ENCODE data around the gene PPP2R3B.
"Not testable (repeated sequence)": the region's sequence is repeated elsewhere in the genome, so short reads cannot be mapped to it uniquely, and the experiment has no call there.

Gene PPP2R3B

DNA sequence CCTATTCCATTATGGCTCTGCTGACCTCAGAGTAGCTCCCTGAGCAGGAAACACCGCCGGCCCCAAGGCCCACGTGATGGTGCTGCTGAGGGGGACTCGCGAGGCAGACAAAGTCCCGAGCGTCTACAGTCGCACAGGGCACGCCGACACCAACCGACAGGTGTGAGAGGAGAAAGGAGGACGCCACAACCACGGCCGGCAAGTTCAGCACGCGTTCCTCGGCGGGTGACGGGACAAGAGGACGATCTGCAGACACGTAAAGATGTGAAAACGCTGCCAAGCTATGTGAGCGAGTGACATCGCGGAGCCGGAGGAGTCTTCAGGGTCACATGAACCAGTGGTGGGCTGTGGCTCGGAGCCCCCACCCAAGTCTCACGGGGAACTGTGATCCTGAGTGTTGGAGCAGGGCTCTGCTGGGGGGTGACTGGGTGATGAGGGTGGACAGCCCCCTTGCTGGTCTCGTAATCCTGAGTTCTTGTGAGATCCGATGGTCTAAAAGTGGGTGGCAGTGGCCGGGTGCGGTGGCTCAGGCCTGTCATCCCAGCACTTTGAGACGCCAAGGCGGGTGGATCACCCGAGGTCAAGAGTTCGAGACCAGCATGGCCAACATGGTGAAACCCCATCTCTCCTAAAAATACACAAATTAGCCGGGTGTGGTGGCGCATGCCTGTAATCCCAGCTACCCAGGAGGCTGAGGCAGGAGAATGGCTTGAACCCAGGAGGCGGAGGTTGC is 34.0 kb downstream of the PPP2R3B start:
- no peak for DNase-seq

DNA sequence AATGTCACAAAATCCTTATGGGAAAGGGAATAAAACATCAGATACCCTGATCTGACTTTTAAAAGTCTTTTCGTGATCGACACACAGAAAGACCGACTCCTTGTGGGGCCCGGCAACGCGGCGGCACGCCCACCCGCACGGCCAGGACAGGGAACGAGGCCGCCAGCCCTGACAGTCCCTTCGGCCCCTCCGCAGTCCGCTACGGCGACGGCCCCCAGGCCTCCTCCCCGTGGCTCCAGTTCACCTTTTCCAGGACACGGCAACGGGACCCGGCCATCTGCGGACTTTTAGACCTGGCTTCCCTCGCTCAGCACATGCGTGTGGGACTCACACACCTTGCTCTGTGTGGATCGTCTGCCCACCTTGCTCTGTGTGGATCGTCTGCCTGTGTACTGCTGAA is 34.5 kb downstream of the PPP2R3B start:
- DNase-seq: no peak

DNA sequence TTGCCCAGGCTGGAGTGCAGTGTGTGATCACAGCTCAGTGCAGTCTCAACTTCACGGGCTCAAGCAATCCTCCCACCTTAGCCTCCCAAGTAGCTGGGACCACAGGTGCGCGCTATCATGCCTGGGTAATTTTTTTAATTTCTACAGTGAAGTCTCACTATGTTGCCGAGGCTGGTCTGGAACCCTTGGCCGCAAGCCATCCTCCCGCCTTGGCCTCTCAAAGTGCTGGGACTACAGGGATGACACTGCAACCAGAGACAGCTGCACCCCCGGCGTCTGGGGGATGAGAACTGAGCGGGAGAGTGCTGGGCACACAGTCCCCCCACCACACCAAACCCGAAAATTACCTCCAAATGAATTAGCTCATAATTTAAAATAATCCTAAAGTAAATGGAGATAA is 35.0 kb downstream of the PPP2R3B start:
- no peak for DNase-seq

DNA sequence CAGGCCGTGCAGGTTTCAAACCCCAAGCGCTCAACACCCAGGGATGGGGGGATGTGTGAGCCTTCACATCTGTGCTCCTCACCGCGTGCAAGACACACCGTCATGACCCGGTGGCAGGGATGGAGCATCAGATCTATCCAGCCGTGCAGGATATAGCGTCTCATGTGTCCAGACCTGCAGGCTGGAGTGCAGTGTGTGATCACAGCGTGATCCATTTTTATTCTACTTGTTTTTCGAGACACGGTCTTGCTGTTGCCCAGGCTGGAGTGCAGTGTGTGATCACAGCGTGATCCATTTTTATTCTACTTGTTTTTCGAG is 35.4 kb downstream of the PPP2R3B start:
- DNase-seq: not testable (repeated sequence)

DNA sequence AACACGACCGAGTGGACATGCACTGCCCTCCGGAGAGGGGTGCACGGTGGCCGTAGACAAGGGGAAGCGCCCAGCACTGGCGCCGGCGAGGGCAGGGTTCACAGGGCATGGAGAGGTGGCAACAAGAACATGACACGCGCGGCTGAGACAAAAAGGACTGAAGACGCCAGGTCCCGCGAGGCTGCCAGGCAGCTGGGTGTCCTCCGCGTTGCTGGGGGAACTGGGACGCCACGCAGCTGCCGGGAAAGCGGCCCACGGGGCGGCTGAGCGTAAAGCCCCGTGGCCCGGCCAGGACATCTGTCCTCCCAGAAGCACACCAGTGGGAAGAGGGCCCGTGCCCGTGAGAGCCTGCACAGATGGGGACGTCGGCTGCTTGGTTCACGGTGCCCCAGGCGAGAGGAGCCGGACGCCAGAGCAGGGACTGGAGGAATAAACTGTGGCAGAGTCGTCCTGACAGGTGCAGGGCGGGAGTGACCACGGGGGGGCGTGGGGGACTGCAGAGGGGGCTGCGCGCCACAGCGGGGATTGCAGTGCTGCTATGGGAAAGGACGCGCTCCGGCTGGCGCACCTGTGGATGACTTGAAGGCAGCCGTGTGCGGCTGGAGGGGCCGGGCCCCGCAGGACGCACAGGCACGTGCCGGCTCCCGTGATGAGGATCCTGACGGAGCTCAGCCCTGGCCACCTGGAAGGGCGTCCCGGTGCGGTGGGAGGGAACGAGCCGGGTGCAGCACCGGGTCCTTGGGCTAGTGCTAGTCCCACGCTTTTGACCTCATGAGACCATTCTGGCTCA is 36.0 kb downstream of the PPP2R3B start:
- DNase-seq: no peak

DNA sequence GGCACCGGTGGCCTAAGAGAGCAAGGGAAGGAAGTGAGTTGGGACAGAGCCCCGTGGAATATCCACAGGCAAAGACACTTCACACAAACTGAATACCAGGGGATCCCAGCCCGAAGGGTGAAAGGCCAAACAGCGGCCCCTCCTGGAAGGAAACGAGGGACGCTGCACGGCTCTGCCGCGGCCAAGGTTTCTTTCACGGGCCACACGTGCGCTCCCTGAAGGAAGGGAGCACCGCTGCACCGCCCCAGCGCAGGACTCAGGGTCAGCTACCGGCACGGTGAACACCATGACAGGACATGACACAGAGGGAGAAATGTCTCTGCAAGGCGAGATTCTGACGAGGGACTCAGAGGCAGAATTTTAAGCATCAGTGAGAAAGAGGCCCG is 36.6 kb downstream of the PPP2R3B start:
- DNase-seq: no peak

DNA sequence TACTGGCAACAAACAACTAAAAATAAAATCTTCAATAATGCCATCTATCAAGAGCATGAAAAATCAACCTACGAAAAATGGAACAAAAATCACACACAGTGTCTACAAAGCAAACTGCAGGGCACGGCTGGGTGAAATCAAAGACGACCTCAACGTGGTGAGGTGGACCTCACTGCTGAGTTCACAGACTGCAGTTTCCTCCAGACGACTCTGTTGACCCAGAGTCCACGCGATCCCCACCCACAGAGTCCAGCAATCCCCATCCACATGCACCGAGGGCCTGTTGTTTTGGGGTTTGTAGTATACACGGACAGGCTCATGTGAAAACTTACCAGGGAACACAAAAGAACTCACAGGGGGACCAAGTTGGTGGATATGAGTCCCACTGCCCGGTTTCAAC is 37.0 kb downstream of the PPP2R3B start:
- DNase-seq: no peak

DNA sequence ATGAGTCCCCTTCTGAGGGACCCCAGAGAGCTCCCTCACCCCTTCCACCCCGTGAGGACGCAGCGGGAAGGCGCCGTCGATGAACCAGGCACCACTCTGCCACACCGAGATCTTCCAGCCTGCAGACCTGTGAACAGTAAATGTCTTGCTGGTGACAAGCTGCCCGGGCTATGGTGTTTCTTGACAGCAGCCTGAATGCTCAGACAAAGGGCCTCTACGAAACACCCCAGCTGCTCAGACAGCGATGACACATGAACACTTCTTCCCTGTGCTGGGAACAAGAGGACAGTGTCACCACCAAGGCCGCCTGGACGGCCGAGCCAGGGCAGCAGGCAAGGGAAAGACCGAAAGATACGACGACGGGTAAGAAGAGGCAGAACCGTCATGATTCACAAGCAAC is 37.5 kb downstream of the PPP2R3B start:
- DNase-seq: no peak

DNA sequence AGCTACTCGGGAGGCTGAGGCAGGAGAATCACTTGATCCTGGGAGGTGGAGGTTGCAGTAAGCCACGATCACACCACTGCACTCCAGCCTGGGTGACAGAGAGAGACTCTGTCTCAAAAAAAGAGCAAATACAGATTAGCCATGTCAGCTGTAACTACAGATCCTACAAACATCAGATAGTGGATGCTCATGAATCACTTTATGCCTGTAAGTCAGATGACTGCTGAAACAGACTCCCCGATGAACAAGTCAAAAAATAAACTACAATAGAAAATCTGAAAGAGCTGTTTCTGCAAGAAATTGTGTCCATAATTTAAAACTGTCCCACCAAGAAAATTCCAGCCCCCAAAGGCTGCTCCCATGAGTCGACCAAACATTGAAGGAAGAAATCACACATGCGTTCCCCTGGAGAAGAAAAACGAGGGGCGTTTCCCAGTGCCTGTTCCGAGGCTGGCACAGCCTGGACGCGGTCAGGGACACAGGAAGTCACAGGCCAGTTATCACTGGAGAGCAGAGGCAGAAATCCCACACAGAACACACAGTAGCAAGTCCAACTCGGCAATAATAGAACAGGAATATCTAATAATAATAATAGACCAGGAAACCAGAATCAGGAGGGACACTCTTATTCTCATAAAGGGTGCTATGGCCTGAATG is 38.1 kb downstream of the PPP2R3B start:
- DNase-seq: no peak

DNA sequence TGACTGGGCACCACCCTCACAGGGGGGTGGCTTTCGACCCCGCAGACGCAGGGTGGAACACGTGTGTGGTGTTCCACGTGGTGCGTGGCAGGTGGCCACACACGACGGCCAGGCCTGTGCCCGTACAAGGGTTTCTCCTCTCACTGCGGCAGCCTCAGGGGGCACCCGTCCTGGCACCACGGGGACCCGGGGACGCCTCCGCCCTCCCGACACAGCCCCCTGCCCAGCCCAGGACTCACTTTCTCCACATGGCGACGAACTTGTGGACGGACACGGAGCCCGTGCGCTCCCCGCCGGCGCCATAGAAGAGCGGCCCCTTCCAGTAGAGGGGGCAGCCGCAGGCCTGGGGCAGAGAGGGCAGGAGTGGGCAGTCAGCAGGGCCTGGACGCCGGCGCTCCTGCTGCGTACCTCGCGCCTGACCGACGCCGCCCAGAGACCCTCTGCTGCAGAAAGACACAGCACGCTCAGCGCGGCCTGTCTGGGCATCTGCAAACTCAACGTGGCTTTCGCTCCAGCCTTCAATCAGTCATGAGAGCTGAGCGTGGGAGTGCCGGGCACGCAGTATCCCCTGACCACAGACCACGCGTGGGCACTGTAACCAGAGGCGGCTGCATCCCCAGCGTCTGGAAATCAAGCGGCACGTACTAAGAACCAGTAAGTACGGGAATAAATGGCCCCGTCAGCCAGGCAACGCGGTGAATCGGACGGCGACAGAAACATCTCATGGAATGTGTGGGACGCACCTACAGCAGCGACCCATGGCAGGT is 39.2 kb downstream of the PPP2R3B start:
- no peak for DNase-seq

DNA sequence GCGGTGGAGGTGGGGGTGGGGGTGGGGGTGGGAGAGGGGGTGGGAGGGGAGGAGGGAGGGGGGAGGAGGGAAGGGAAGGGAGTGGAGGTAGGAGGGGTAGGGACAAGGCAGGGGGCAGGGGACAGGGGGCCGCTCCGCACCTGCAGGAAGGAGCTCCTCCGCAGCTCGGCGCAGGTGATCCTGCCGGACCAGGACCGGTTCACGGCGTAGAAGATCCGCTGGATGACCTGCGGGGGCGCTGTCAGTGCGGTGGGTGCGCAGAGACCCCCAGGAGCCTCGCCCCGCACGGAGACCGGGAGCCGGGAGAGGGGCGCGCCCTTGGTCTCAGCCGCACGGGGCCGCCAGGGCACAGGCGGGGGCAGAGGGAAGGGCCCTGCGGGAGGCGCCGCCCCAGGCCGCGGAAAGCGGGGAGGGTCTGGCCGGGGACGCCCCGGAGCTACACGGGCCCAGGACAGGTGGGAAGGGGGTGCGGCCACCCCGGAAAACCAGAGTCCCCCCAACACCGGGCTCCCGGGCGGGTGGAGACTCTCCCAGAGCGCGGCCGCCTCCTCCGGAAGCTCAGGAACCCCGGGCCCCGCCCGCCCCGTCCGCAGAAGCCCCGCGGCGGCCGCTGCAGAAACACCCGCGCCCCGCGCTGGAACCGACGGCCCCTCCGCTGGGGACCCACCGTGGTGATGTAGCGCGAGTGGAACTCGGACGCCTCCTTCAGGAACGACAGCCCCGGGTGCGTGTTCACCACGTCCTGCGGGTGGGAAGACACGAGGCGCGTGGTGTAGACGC is 40.5 kb downstream of the PPP2R3B start:
- no peak for DNase-seq

DNA sequence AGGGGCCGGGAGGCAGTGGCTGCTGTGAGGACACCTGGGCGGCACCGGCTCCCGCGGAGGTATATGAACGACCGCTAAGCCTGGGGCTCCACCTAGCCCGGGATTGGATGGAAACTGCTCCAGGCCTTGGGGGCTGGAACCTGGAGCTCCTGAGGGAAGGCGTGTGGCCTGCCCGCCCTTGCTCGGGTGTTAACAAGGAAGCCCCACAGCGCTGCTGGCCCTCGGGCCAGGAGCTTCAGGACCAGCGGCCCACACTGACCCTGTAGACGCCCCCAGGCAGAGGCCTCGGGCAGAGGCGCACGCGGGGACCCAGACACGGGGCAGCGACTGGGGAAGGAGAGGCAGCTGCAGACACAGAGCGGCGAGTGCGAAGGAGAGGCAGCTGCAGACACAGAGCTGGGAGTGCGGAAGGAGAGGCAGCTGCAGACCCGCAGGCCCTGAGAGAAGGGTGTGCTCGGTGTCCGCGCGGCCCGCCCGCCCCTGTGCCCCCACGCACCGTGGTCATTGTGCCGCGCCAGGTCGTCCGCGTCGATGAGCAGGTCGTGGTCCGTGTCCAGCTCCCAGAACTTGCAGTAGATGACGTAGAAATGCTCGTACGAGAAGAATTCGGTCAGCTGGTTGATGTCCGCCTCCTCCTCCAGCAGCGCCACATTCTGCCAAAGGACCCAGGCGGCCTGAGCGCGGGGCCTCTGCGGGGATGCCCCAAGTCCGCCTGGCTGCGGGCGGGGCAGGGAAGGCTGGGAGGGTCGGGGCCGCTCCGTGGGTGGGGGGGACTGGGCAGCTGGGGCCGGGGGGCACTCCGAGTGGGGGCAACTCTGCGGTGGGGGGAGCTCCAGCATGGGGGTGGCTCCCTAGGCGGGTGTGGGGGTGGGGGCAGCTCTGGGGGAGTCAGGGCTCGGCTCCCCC is 41.4 kb downstream of the PPP2R3B start:
- no peak for DNase-seq

DNA sequence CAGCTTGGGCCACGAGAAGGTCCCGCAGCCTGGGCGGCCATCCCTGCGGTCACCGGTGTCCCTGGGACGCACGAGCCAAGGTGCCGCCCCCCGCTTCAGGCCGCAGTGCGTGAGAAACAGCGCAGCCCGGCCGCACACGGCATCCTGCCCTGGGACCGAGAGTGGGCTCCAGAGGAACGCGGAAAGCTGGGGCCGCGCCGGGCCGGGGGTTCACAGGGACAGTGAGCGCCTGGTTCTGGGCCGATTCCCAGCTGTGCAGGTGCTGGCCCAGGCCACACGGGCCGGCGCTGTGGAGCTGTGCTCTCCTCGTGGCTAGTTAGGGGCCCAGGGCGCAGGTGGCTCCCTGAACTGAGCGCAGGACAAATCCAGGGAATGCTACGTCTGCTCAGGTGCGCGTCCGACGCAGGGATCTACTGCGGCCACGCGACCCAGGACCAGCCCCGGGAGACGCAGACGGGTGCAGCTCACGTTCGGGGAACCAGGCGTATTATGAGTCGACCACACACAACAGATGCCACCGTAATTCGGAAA is 42.3 kb downstream of the PPP2R3B start:
- DNase-seq: no peak

DNA sequence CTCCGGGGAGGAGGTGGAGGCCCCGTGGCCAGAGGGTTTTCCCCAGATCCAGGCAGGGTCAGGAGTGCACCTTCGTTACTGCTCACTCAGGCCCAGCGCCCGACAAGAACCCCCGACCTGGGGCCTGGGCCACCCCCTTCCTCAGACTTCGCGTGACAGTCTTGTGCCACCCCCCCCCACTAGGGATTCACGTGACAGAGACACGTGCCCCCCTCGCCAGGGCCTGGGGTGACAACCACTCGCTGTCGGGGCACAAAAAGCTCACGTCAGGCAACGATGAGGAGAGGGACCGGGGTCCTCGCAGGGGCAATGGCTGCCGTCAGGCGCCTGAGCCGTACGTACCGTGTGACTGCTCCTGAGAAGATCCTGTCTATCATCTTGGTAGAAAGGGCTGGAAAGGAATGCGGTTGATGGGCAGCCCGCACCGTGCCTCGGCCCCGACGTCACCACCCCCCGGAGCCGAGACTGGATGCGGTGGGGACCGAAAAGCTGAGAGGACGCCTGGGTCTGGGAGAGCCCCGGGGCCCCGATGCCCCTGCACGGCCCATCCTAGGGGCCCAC is 45.1 kb downstream of the PPP2R3B start:
- no peak for DNase-seq

DNA sequence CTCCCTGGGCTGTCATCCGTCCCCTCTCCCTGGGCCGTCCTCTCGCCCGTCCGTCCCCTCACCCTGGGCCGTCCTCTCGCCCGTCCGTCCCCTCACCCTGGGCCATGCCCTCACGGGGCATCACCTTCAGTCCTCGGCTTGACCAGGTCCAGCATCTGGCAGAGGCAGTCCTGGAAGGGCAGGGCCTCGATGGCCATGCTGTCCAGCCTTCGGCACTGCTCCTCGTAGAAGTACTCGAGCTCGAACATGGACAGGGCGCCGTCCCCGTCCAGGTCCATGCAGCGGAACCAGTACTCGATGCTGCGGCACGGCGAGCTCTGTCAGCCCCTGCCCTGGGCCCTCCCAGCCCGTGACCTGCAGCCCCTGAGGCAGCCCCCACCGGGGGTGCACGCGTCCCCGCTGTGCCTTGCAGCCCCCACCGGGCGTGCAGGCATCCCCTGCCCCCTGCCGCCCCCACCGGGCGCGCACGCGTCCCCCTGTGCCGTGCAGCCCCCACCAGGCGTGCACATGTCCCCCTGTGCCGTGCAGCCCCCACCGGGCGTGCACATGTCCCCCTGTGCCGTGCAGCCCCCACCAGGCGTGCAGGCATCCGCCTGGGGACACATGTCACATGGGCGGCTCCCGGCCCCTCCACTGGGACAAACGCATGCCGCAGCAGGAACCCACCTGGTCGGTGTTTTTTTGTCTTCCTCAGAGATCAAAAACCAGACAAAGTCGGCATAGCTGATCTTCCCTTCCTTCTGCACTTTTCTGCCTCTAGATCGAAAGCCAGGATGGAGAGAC is 45.9 kb downstream of the PPP2R3B start:
- no peak for DNase-seq

DNA sequence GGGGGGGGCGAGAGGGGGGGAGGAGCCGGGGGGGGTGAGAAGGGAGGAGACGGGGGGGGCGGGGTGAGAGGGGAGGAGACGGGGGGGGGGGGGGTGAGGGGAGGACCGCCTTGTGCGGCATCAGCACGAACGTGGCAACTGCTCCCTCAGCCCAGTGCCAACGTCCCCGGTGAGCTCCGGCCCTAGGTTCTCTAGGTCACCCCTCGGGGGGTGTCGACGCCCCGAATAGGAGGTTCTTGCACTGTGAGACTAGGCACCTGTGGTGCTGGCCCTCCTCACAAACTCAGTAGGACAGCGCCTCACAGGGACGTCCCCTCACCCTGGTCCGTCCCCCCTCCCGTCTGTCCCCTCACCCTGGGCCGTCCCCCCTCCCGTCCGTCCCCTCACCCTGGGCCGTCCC is 46.6 kb downstream of the PPP2R3B start:
- no peak for DNase-seq

DNA sequence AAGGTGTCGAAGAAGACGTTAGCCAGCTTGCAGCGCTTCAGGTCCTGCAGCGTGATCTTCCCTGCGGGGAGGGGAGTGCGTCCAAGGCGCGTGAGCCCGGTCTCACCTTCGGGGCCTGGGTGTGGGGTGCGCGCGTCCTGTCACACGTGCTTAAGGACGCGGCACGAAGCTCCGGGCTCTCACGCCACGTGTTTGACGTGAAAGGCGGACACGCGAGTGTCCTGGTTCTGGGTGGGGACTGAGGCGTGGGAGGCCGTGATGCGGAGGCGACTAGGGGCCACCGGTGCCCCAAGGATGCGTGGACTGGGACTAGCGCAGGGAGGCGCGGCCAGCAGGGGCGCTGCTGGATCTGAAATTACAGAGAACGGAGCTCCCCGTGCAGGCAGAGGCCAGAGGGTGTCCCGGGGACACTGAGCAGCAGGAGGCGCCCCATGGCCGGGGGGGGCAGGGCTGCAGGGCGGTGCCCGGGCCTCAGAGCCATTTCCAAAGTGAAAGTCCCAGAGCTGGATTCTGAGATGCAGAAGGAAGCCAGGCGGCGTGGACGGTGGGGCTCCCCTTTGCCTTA is 47.8 kb downstream of the PPP2R3B start:
- DNase-seq: no peak

DNA sequence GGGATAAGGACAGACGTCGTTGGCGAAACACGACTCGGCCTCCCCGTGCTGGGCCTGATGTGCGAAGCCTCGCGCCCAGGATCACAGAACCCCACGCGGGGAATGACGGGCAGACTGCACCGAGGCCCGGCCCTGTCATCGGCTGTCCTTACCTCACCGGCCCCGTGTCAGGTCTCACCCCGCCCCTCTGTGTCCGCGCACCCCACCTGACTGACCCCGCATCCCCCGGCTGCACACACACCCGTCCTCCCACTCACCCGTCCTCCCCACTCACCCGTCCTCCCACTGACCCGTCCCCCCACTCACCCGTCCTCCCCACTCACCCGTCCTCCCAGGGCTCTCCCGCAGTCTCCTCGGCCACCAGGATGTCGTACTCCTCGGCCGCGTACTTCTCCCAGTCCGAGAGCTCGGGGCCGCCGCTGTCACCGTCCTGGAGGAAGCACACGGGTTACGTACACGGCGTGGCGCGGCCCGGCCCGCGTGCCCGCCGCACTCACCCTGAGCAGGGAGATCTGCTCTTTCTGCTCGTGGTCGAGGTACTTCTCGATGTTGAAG is 48.3 kb downstream of the PPP2R3B start:
- no peak for DNase-seq

DNA sequence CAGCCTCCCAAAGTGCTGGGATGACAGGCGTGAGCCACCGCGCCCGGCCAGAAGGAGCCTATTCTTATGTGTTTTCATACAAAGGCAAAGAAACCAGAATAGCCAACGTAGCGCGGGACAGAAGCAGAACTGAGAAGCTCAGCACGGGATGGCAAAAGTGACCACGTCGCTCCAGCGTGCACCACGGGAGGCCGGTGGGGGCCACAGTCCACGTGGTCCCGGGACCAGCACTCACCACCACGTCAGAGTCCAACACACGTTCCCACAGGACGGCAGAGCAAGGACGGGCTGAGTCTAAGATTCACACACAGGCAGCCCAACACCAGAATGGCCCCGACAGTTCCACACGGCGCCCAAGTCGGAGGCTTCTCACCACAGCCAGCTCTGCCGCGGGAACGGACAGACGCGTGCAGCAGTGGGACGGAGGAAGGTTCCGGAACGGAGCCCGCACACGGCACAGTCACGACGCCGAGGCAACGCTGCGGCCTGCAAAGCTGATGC is 49.3 kb downstream of the PPP2R3B start:
- no peak for DNase-seq

Data from NCI-H226 (cell line).